Heart left ventricle (tissue), 16 donors: ENCODE data around the gene PSKH1. TPM values are rescaled to one million over a fixed set of nuclear protein-coding genes. Genes with fewer than 3 reads are reported as not detected.

Experiments used
- ATAC-seq, 4 donors: fragments of 200-7000 bp; cut with Tn5 transposase; one replicate each; pipeline ENCODE4 v1.9.1; 2020 to 2022; ENCODE audit warnings: moderate library complexity in 4 of 4, mild to moderate bottlenecking in 3 of 4, moderate number of reproducible peaks in 1 of 4
- DNase-seq, 5 donors: peaks; one replicate each; pipeline ENCODE4 v3.0.0-alpha.2; 2020
- H3K27ac ChIP-seq, 12 donors: fragments of 200-600 bp; sonication (generic) in 4 of 12; one replicate each; pipeline versions ENCODE4 v1.5.0 to v1.8.0; 2016 to 2022; ENCODE audit warnings: mild to moderate bottlenecking in 2 of 12
- H3K27me3 ChIP-seq, 9 donors: fragments of 200-600 bp; sonication (generic) in 2 of 9; one replicate each; pipeline versions ENCODE4 v1.5.1 to v1.8.0; 2016 to 2022; ENCODE audit warnings: mild to moderate bottlenecking in 3 of 9
- H3K36me3 ChIP-seq, 9 donors: fragments of 200-600 bp; sonication (generic) in 2 of 9; one replicate each; pipeline versions ENCODE4 v1.5.0 to v1.8.0; 2018 to 2022; ENCODE audit warnings: mild to moderate bottlenecking in 2 of 9
- H3K4me1 ChIP-seq, 12 donors: fragments of 200-600 bp; sonication (generic) in 4 of 12; one replicate each; pipeline versions ENCODE4 v1.5.0 to v1.8.0; 2016 to 2022; ENCODE audit warnings: mild to moderate bottlenecking in 3 of 12
- H3K4me3 ChIP-seq, 12 donors: fragments of 200-600 bp; sonication (generic) in 4 of 12; one replicate each; pipeline versions ENCODE4 v1.5.0 to v1.8.0; 2017 to 2022; ENCODE audit warnings: mild to moderate bottlenecking in 9 of 12, moderate library complexity in 4 of 12
- H3K9me3 ChIP-seq, 12 donors: fragments of 200-600 bp; sonication (generic) in 4 of 12; one replicate each; pipeline versions ENCODE4 v1.5.0 to v1.8.0; 2016 to 2022; ENCODE audit warnings: mild to moderate bottlenecking in 1 of 12
- POLR2A ChIP-seq, 2 donors: fragments of 450-650 bp; IDR thresholded peaks; one replicate each; pipeline ENCODE4 v1.6.1; 2017; ENCODE audit warnings: antibody characterized with exemption in 2 of 2, mild to moderate bottlenecking in 2 of 2, moderate library complexity in 2 of 2
- WGBS, 4 donors: extraction: QIAGEN DNeasy Blood & Tissue Kit in 2 of 4; methylation state at CpG; one replicate each; pipeline versions ENCODE4 v1.1.5 to v1.1.7; 2013 to 2018; 5-methylcytosine and 5-hydroxymethylcytosine counted together
- intact Hi-C, 10 donors: fragments of 100-400 bp; cut with DNase I; formaldehyde crosslinking; loops; one replicate each; pipeline versions ENCODE4 v1.11.1 to v1.14.2; 2022
- polyA plus RNA-seq, 2 donors: library from polyadenylated mRNA; stranded (reverse); fragments of 200-250 nt; gene quantifications; one replicate each; pipeline ENCODE4 v1.2.3, GENCODE V29; 2013
- total RNA-seq, 9 donors: library from RNA; depleted of rRNA in 2 of 9; stranded (reverse); fragments of >200 nt in 2 of 9; fragmentation: NEBNext Ultra II Directional in 3 of 9; extraction: Animal tissue kit (Norgen Biotek cat#: 25700) in 3 of 9; gene quantifications; one replicate each; pipeline versions ENCODE4 v1.1.0 to v1.2.4, GENCODE V29; 2016 to 2023
- TF ChIP-seq, protein P1 (sequence below), 12 donors: fragments of 200-600 bp; sonication (generic) in 4 of 12; IDR thresholded peaks; one replicate each; pipeline versions ENCODE4 v1.5.0 to v1.8.0; 2018 to 2022; ENCODE audit warnings: antibody characterized with exemption in 12 of 12, mild to moderate bottlenecking in 5 of 12
- donor health status: ischemic (EF 13 %, LVEDD 7.1; RV severe dilation, severe dysfunction).
- donor health status: healthy with polysubstance abuse.
- donor health status: DM: no; HTN: yes; CAD: no.
- donor health status: DM: no; HTN: no; CAD: no.
- donor health status: ischemic (EF 25% LVEDD 6.9; RV normal size, moderate dysfunction).
- donor health status: ischemic (EF 25% LVEDD 5.7; RV mildly dilated, moderate dysfunction).
- donor health status: healthy.
- donor health status: DM: yes; HTN: yes; CAD: no.
- donor health status: ischemic (EF 35%, LVEDD 5.7; RV mildly dilated, moderate dysfunction).
- donor health status: nonischemic (EF 11% LVEDD 7.7; RV severe dilation, severe dysfunction).
- donor health status: DM: yes; HTN: yes; CAD: no.
- donor health status: PGD.
- donor health status: ischemic (EF 29% LVEDD 5.4; RV normal size, mild dysfunction).
- donor health status: nonischemic (EF 23%, LVEDD 6.1; RV moderate dilation, normal function).

PSKH1 gene
- total and polyA plus RNA-seq, 11 donors = 16.3 to 36.9 (median 21.6) TPM

GRCh38 chr16:67871256-67871655 lies 21.8 kb upstream of the PSKH1 start:
- H3K27me3 ChIP-seq = no peaks in the 10 kb centered on the region
- no peak for ATAC-seq
- no peak for DNase-seq
- WGBS, 4 donors = 75 to 80% (median 78%) methylated on average over 3 of the region's 3 CpGs
- H3K9me3 ChIP-seq = no peaks in the 10 kb centered on the region
- no peak for TF ChIP-seq POLR2A (IDR thresholded peaks at IDR 0.05)
- TF ChIP-seq, protein P1, sequence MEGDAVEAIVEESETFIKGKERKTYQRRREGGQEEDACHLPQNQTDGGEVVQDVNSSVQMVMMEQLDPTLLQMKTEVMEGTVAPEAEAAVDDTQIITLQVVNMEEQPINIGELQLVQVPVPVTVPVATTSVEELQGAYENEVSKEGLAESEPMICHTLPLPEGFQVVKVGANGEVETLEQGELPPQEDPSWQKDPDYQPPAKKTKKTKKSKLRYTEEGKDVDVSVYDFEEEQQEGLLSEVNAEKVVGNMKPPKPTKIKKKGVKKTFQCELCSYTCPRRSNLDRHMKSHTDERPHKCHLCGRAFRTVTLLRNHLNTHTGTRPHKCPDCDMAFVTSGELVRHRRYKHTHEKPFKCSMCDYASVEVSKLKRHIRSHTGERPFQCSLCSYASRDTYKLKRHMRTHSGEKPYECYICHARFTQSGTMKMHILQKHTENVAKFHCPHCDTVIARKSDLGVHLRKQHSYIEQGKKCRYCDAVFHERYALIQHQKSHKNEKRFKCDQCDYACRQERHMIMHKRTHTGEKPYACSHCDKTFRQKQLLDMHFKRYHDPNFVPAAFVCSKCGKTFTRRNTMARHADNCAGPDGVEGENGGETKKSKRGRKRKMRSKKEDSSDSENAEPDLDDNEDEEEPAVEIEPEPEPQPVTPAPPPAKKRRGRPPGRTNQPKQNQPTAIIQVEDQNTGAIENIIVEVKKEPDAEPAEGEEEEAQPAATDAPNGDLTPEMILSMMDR (IDR thresholded peaks at IDR 0.05) = no peak
- H3K4me3 ChIP-seq = no peak overlapping the region
- H3K36me3 ChIP-seq = peaks cover 0 to 63% (median 57%) of the 10 kb centered on the region in 9 donors
- intact Hi-C loops = loop anchor here in 2 of 10 donors (5.0 kb wide), 1 partner anchor 39 kb away; no protein-coding TSS in a partner anchor
- peak overlapping the region in 1 of 12 donors; percentile 90 for H3K27ac ChIP-seq
- peaks cover 6 to 36% (median 28%) of the 10 kb centered on the region in 12 donors for H3K4me1 ChIP-seq

DNA sequence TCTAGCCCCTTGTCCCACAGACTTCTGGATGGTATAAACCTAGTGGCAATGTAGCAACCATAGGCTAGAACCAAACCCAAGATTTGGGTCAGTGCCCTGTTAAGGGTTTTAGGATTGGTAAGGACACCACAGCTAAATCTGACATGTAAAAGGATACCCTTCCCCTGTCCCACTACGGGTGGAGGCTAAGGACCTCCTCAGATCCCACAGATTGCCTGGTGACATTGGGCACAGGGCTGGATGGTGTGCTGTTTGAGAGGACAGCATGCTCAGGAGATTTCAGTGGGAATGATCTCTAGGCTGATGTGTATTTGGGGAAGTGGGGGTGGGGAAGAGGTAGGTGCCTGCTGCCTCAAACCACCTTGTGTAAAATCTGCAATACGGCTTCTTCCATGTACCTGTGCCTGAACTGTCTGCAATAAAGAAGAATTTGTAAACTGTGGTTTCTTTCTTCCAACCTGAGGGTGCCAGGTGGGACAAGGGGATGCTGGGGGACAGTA lies 20.9 kb upstream of the PSKH1 start:
- Histone ChIP-seq H3K4me3 (peak overlapping the region in 9 of 12 donors; percentile 67 to 99 (median 89)), H3K9me3 (no peaks in the 10 kb centered on the region), H3K36me3 (peaks cover 0 to 63% (median 57%) of the 10 kb centered on the region in 9 donors), H3K27me3 (no peaks in the 10 kb centered on the region), H3K4me1 (peaks cover 6 to 38% (median 28%) of the 10 kb centered on the region in 12 donors), H3K27ac (peak overlapping the region; percentile 37 to 90 (median 81))
- DNase-seq (no peak), ATAC-seq (no peak)
- TF ChIP-seq, protein P1 (IDR thresholded peaks at IDR 0.05) = no peak
- no peak for TF ChIP-seq POLR2A (IDR thresholded peaks at IDR 0.05)
- WGBS, 4 donors = 64 to 77% (median 75%) methylated on average over 2 of the region's 2 CpGs
- intact Hi-C loops = loop anchor here in 2 of 10 donors (5.0 kb wide), 1 partner anchor 40 kb away; no protein-coding TSS in a partner anchor

DNA sequence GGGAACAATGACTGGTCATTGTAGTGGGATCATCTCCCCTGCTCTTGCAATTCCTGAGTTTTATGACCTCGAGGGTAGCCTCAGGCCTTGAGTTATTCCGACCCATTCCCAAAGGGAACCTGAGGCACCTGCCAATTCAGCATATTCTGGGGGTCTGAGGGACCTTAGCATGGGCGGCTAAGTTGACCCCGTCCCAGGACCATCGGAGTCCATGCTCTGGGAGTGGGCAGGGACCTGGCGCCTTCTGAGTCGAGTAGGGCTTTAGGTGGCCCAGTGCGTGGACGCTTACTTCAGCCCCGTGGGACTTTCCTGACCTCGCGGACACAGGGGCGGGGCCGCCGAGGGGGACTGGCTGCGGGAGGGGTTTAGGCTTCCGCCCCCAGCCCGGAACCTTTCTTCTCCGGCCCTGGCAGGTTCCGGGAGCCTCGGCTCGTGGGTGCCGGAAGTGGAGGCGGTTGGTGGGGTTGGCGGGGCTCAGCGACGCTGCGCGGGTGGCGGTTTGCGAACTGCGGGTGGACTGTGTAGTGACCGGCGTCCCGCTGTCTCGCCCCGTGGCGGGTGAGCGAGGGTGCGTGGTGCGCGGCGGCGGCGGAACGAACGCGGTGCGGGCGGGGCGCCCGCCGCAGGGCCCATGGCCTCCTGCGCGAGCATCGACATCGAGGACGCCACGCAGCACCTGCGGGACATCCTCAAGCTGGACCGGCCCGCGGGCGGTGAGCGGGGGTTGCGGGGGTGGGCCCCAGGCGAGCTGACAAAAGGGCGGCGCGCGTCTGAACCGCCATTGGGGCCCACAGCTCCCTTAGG lies 20.2 kb upstream of the PSKH1 start, which contains the start of gene EDC4:
Gene EDC4, plus strand, starts transcription at position 422 of the 804 bp plus-strand sequence. Its CDS starts 210 bp downstream, at position 632.
- Histone ChIP-seq H3K9me3 (no peaks in the 10 kb centered on the region), H3K4me3 (peak within 1 kb of the TSS; percentile 67 to 99 (median 87)), H3K27ac (peak within 1 kb of the TSS; percentile 37 to 90 (median 81)), H3K27me3 (no peaks in the 10 kb centered on the region), H3K4me1 (peaks cover 6 to 38% (median 28%) of the 10 kb centered on the region in 12 donors), H3K36me3 (peaks cover 0 to 63% (median 58%) of the 10 kb centered on the region in 9 donors)
- peak in 1 of 2 donors; percentile 70 for TF ChIP-seq POLR2A (IDR thresholded peaks at IDR 0.05)
- TF ChIP-seq, protein P1 (IDR thresholded peaks at IDR 0.05) = no peak
- WGBS, 4 donors = 1 to 4% (median 3%) methylated on average over 32 to 72 of the region's 72 CpGs
- intact Hi-C loops = loop anchor here in 2 of 10 donors (5.0 kb wide), 1 partner anchor 41 kb away; no protein-coding TSS in a partner anchor
- ATAC-seq (peak; percentile 87 to 94 (median 93)), DNase-seq (peak; percentile 87 to 93 (median 89))
